ENCODE results near the gene MED17. TPM values are rescaled to one million over a fixed set of nuclear protein-coding genes. Genes with fewer than 3 reads are reported as not detected.

Gene MED17
- total RNA-seq, 6 experiments from 2014 or later, result 21.6 to 28.1 (median 25.5) TPM

DNA sequence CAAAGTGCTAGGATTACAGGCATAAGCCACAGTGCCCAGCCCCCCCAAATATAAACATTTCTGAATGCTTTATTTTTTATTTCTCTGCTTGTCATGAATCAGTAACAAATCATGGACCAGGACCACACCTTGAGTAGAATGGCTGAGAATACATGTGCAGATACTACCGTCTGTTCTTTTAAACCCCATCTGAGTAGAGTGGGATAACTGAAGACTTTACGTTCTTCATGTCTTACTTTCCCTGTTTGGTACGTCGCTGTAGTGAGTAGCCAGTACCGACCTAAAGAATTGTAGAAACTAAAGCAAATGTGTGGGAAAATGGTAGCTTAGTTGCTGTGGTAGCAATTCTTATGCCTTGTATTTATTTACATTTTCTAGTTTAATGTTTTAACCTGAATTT lies 29.9 kb downstream of the MED17 start:
- no peak overlapping the region for H3K27ac Mint-ChIP-seq

GRCh38 chr11:93814966-93815633 lies 31.0 kb downstream of the MED17 start:
- no peak for DNase-seq
- no peaks in the 10 kb centered on the region for H3K9me3 Mint-ChIP-seq
- H3K4me1 Mint-ChIP-seq (ENCODE audit: low read depth), result no peaks in the 10 kb centered on the region
- TF ChIP-seq CTCF (IDR thresholded peaks at IDR 0.05), result no peak
- H3K27me3 Mint-ChIP-seq (ENCODE audit: insufficient read depth), result no peaks in the 10 kb centered on the region
- peaks cover 38% of the 10 kb centered on the region for H3K36me3 Mint-ChIP-seq (ENCODE audit: low read depth)
- no peak overlapping the region for H3K4me3 Mint-ChIP-seq
- H3K27ac Mint-ChIP-seq, result no peak overlapping the region

More for the DNA sequence above, 29.9 kb downstream of the MED17 start:
- no peak for TF ChIP-seq CTCF (IDR thresholded peaks at IDR 0.05)
- H3K9me3 Mint-ChIP-seq, result no peaks in the 10 kb centered on the region
- DNase-seq, result no peak
- no peaks in the 10 kb centered on the region for H3K27me3 Mint-ChIP-seq (ENCODE audit: insufficient read depth)
- H3K4me3 Mint-ChIP-seq, result no peak overlapping the region
- no peaks in the 10 kb centered on the region for H3K4me1 Mint-ChIP-seq (ENCODE audit: low read depth)
- peaks cover 38% of the 10 kb centered on the region for H3K36me3 Mint-ChIP-seq (ENCODE audit: low read depth)

GRCh38 chr11:93817426-93818348 lies 33.6 kb downstream of the MED17 start:
- no peaks in the 10 kb centered on the region for H3K9me3 Mint-ChIP-seq
- peaks cover 2% of the 10 kb centered on the region; the same call in 1 of the 2 replicates for H3K27me3 Mint-ChIP-seq (ENCODE audit: insufficient read depth)
- no peak for TF ChIP-seq CTCF (IDR thresholded peaks at IDR 0.05)
- H3K4me3 Mint-ChIP-seq, result no peak overlapping the region
- H3K27ac Mint-ChIP-seq, result no peak overlapping the region
- peaks cover 7% of the 10 kb centered on the region; the same call in 1 of the 2 replicates for H3K4me1 Mint-ChIP-seq (ENCODE audit: low read depth)
- DNase-seq, result no peak
- H3K36me3 Mint-ChIP-seq (ENCODE audit: low read depth), result peaks cover 28% of the 10 kb centered on the region

- DNase-seq, result no peak
- Mint-ChIP-seq H3K4me1 (ENCODE audit: low read depth) (peaks cover 9% of the 10 kb centered on the region; the same call in 1 of the 2 replicates), H3K36me3 (ENCODE audit: low read depth) (peaks cover 9% of the 10 kb centered on the region), H3K4me3 (no peak overlapping the region), H3K27me3 (ENCODE audit: insufficient read depth) (peaks cover 2% of the 10 kb centered on the region; the same call in 1 of the 2 replicates), H3K9me3 (no peaks in the 10 kb centered on the region), H3K27ac (no peak overlapping the region)
- no peak for TF ChIP-seq CTCF (IDR thresholded peaks at IDR 0.05)
Measured at GRCh38 chr11:93819966-93820695, 36.0 kb downstream of the MED17 start.

GRCh38 chr11:93820847-93821246 lies 36.8 kb downstream of the MED17 start:
- Mint-ChIP-seq H3K27me3 (ENCODE audit: insufficient read depth) (peaks cover 2% of the 10 kb centered on the region; the same call in 1 of the 2 replicates), H3K4me3 (no peak overlapping the region), H3K27ac (no peak overlapping the region), H3K36me3 (ENCODE audit: low read depth) (peaks cover 3% of the 10 kb centered on the region), H3K4me1 (ENCODE audit: low read depth) (peaks cover 9% of the 10 kb centered on the region; the same call in 1 of the 2 replicates), H3K9me3 (no peaks in the 10 kb centered on the region)
- no peak for DNase-seq
- TF ChIP-seq CTCF (IDR thresholded peaks at IDR 0.05), result no peak
